Activated CD4-positive, alpha-beta memory T cell treated with anti-CD3 and anti-CD28 coated beads for 36 hours (primary cell): ENCODE data around the gene ADARB2. TPM values are rescaled to one million over a fixed set of nuclear protein-coding genes. Genes with fewer than 3 reads are reported as not detected.

Experiments
- CTCF ChIA-PET: fragments of 350-600 bp; sonication (Branson Sonifier 250); formaldehyde crosslinking; loops from one replicate; lab custom pipeline; 2021; ENCODE audit warnings: antibody characterized with exemption, inconsistent platforms; lab: Charles Lee
- POLR2A ChIA-PET: fragments of 350-600 bp; sonication (Branson Sonifier 250); formaldehyde crosslinking; loops from one replicate; lab custom pipeline; 2021; ENCODE audit warnings: antibody characterized with exemption; lab: Charles Lee
- DNase-seq: peaks from one replicate; pipeline ENCODE4 v3.0.0-alpha.2; 2020
- H3K27ac Mint-ChIP-seq: one replicate; pipeline ENCODE4 v1.8.0; 2021; ENCODE audit warnings: mixed read lengths
- H3K27me3 Mint-ChIP-seq: one replicate; pipeline ENCODE4 v1.8.0; 2021; ENCODE audit warnings: mixed read lengths
- H3K36me3 Mint-ChIP-seq: one replicate; pipeline ENCODE4 v1.8.0; 2021; ENCODE audit warnings: mixed read lengths
- H3K4me1 Mint-ChIP-seq: one replicate; pipeline ENCODE4 v1.8.0; 2021; ENCODE audit warnings: low read depth, mixed read lengths
- H3K4me3 Mint-ChIP-seq: one replicate; pipeline ENCODE4 v1.8.0; 2021; ENCODE audit warnings: mild to moderate bottlenecking, mixed read lengths
- H3K9me3 Mint-ChIP-seq: one replicate; pipeline ENCODE4 v1.8.0; 2021; ENCODE audit warnings: mixed read lengths
- intact Hi-C: fragments of 100-400 bp; cut with micrococcal nuclease; formaldehyde crosslinking; loops from one replicate; pipeline ENCODE4 v1.15.1; 2023
- total RNA-seq, 2 experiments: library from RNA; stranded (reverse); gene quantifications; one replicate each; pipeline ENCODE4 v1.2.3, GENCODE V29; 2021

The ADARB2 gene
- total RNA-seq, 2 experiments from 2014 or later = 2.2 TPM

- H3K27ac Mint-ChIP-seq = peak overlapping the region; percentile 81
These were observed 94.6 kb downstream of the ADARB2 start for GRCh38 chr10:1642600-1643160.

GRCh38 chr10:1641402-1641801, 95.9 kb downstream of the ADARB2 start:
- DNase-seq = no peak

More at GRCh38 chr10:1642600-1643160, 94.6 kb downstream of the ADARB2 start:
- Mint-ChIP-seq H3K27me3 (peaks cover 16% of the 10 kb centered on the region), H3K4me1 (peaks cover 13% of the 10 kb centered on the region), H3K4me3 (no peak overlapping the region), H3K9me3 (no peaks in the 10 kb centered on the region), H3K36me3 (no peaks in the 10 kb centered on the region)
- POLR2A ChIA-PET = no interaction called here
- DNase-seq = no peak
- intact Hi-C loops = loop anchor here (2.0 kb wide), 1 partner anchor 532 kb away; no protein-coding TSS in a partner anchor
- CTCF ChIA-PET = no interaction called here

GRCh38 chr10:1638889-1639419, 98.4 kb downstream of the ADARB2 start:
- no peak for DNase-seq
- POLR2A ChIA-PET = no interaction called here
- Mint-ChIP-seq H3K4me3 (no peak overlapping the region), H3K36me3 (no peaks in the 10 kb centered on the region), H3K27me3 (peaks cover 16% of the 10 kb centered on the region), H3K4me1 (peaks cover 11% of the 10 kb centered on the region), H3K9me3 (no peaks in the 10 kb centered on the region), H3K27ac (no peak overlapping the region)
- intact Hi-C loops = no loop called here
- CTCF ChIA-PET = no interaction called here

More at GRCh38 chr10:1641402-1641801, 95.9 kb downstream of the ADARB2 start:
- Mint-ChIP-seq H3K4me1 (peaks cover 13% of the 10 kb centered on the region), H3K36me3 (no peaks in the 10 kb centered on the region), H3K9me3 (no peaks in the 10 kb centered on the region), H3K27me3 (peaks cover 16% of the 10 kb centered on the region), H3K27ac (no peak overlapping the region), H3K4me3 (no peak overlapping the region)
- intact Hi-C loops = no loop called here
- ChIA-PET CTCF (no interaction called here), POLR2A (no interaction called here)

- peaks cover 17% of the 10 kb centered on the region for H3K27me3 Mint-ChIP-seq
- ChIA-PET POLR2A (no interaction called here), CTCF (interaction anchor here (0.7 kb wide), 1 partner anchor 15 kb away, joined by 3 read pairs; no protein-coding TSS in a partner anchor)
These were observed 102.0 kb downstream of the ADARB2 start for GRCh38 chr10:1635340-1635739.

GRCh38 chr10:1634239-1634638, 103.1 kb downstream of the ADARB2 start:
- Mint-ChIP-seq H3K4me1 (no peaks in the 10 kb centered on the region), H3K36me3 (no peaks in the 10 kb centered on the region), H3K4me3 (no peak overlapping the region), H3K27ac (no peak overlapping the region), H3K9me3 (no peaks in the 10 kb centered on the region), H3K27me3 (peaks cover 17% of the 10 kb centered on the region)
- CTCF ChIA-PET = no interaction called here
- DNase-seq = no peak
- POLR2A ChIA-PET = no interaction called here
- intact Hi-C loops = no loop called here

More at GRCh38 chr10:1635340-1635739, 102.0 kb downstream of the ADARB2 start:
- Mint-ChIP-seq H3K27ac (no peak overlapping the region), H3K36me3 (no peaks in the 10 kb centered on the region), H3K4me3 (no peak overlapping the region), H3K9me3 (no peaks in the 10 kb centered on the region), H3K4me1 (no peaks in the 10 kb centered on the region)
- intact Hi-C loops = no loop called here
- DNase-seq = no peak

- ChIA-PET CTCF (no interaction called here), POLR2A (no interaction called here)
- Mint-ChIP-seq H3K4me1 (no peaks in the 10 kb centered on the region), H3K36me3 (no peaks in the 10 kb centered on the region), H3K9me3 (no peaks in the 10 kb centered on the region), H3K27ac (no peak overlapping the region), H3K4me3 (no peak overlapping the region), H3K27me3 (peaks cover 17% of the 10 kb centered on the region)
- intact Hi-C loops = no loop called here
- no peak for DNase-seq
These were observed 103.5 kb downstream of the ADARB2 start for GRCh38 chr10:1633783-1634182.

GRCh38 chr10:1632596-1632995, 104.7 kb downstream of the ADARB2 start:
- no peak for DNase-seq
- H3K4me1 Mint-ChIP-seq = no peaks in the 10 kb centered on the region
- CTCF ChIA-PET = no interaction called here

GRCh38 chr10:1632141-1632540, 105.2 kb downstream of the ADARB2 start:
- no peak overlapping the region for H3K27ac Mint-ChIP-seq
- H3K27me3 Mint-ChIP-seq = peaks cover 16% of the 10 kb centered on the region
- no peak overlapping the region for H3K4me3 Mint-ChIP-seq
- no peak for DNase-seq
- H3K4me1 Mint-ChIP-seq = no peaks in the 10 kb centered on the region
- no peaks in the 10 kb centered on the region for H3K9me3 Mint-ChIP-seq
- ChIA-PET POLR2A (no interaction called here), CTCF (no interaction called here)
- H3K36me3 Mint-ChIP-seq = no peaks in the 10 kb centered on the region
- intact Hi-C loops = no loop called here

More at GRCh38 chr10:1632596-1632995, 104.7 kb downstream of the ADARB2 start:
- H3K9me3 Mint-ChIP-seq = no peaks in the 10 kb centered on the region
- POLR2A ChIA-PET = no interaction called here
- no peak overlapping the region for H3K4me3 Mint-ChIP-seq
- no peak overlapping the region for H3K27ac Mint-ChIP-seq
- intact Hi-C loops = no loop called here
- H3K36me3 Mint-ChIP-seq = no peaks in the 10 kb centered on the region
- H3K27me3 Mint-ChIP-seq = peaks cover 16% of the 10 kb centered on the region

- intact Hi-C loops = no loop called here
- ChIA-PET POLR2A (no interaction called here), CTCF (no interaction called here)
- H3K27ac Mint-ChIP-seq = no peak overlapping the region
- no peak for DNase-seq
- H3K9me3 Mint-ChIP-seq = no peaks in the 10 kb centered on the region
- no peaks in the 10 kb centered on the region for H3K4me1 Mint-ChIP-seq
- H3K4me3 Mint-ChIP-seq = no peak overlapping the region
- H3K27me3 Mint-ChIP-seq = peaks cover 16% of the 10 kb centered on the region
- no peaks in the 10 kb centered on the region for H3K36me3 Mint-ChIP-seq
These were observed 106.0 kb downstream of the ADARB2 start for GRCh38 chr10:1631282-1631681.

- POLR2A ChIA-PET = no interaction called here
- CTCF ChIA-PET = no interaction called here
- H3K27me3 Mint-ChIP-seq = peaks cover 10% of the 10 kb centered on the region
- no peaks in the 10 kb centered on the region for H3K9me3 Mint-ChIP-seq
- H3K4me1 Mint-ChIP-seq = no peaks in the 10 kb centered on the region
- intact Hi-C loops = no loop called here
- H3K27ac Mint-ChIP-seq = peak overlapping the region; percentile 19
- no peaks in the 10 kb centered on the region for H3K36me3 Mint-ChIP-seq
- no peak overlapping the region for H3K4me3 Mint-ChIP-seq
- DNase-seq = no peak
These were observed 107.0 kb downstream of the ADARB2 start for GRCh38 chr10:1630304-1630703.

- POLR2A ChIA-PET = no interaction called here
- Mint-ChIP-seq H3K27me3 (peaks cover 4% of the 10 kb centered on the region), H3K36me3 (no peaks in the 10 kb centered on the region), H3K4me3 (no peak overlapping the region), H3K27ac (no peak overlapping the region), H3K4me1 (no peaks in the 10 kb centered on the region), H3K9me3 (no peaks in the 10 kb centered on the region)
- DNase-seq = no peak
- CTCF ChIA-PET = interaction anchor here (0.6 kb wide), 1 partner anchor 1256 kb away, joined by 3 read pairs; no protein-coding TSS in a partner anchor
- intact Hi-C loops = no loop called here
These were observed 107.8 kb downstream of the ADARB2 start for GRCh38 chr10:1629326-1630198.

GRCh38 chr10:1628757-1629156, 108.6 kb downstream of the ADARB2 start:
- no peak overlapping the region for H3K27ac Mint-ChIP-seq
- peaks cover 4% of the 10 kb centered on the region for H3K27me3 Mint-ChIP-seq
- CTCF ChIA-PET = no interaction called here
- intact Hi-C loops = no loop called here
- no peaks in the 10 kb centered on the region for H3K4me1 Mint-ChIP-seq
- no peaks in the 10 kb centered on the region for H3K36me3 Mint-ChIP-seq
- H3K4me3 Mint-ChIP-seq = no peak overlapping the region
- POLR2A ChIA-PET = no interaction called here
- H3K9me3 Mint-ChIP-seq = no peaks in the 10 kb centered on the region
- no peak for DNase-seq
